Activated CD8-positive, alpha-beta memory T cell treated with anti-CD3 and anti-CD28 coated beads for 4 hours (primary cell): ENCODE results near the gene SGPL1.

Experiments
- DNase-seq, 2 donors: peaks; one replicate each; pipeline ENCODE4 v3.0.0-alpha.2; 2020; ENCODE audit warnings: low read depth in 2 of 2

The SGPL1 gene

DNA sequence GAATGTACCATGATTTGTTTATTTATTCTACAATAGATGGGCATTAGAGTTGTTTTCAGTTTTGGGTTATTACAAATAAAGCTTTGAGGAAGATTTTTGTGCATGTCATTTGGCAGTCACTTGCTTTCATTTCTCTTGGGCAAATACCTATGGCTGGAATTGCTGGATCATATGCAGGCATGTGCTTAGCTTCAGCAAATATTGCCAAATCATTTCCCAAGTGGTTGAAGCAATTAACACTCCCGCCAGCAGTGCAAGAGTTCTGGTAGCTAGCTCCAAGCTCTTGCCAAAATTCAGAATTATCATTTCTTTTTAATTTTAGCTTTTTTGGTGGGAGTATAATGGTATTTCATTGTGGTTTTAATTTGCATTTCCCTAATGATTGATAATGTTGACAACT lies 105.5 kb downstream of the SGPL1 start:
- DNase-seq = no peak

DNA sequence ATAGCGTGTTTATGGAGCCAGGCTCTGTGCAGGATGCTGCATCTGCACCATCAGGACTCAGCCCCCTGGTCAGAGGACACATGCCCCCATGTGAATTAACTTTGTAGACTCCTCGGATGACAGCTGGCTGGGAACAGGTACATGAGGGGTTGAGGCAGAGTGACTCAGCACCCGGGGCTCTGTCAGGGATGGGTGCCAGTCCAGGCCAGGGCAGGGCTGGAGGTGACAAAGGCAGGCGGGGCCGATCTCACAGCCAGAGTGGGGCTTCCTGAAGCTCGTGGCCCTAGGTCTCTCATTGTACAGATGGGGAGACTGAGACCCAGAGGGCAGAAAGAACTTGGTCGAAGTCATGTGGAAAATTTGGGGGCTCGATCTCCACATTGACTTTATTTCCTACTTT lies 107.9 kb downstream of the SGPL1 start:
- DNase-seq = no peak

DNA sequence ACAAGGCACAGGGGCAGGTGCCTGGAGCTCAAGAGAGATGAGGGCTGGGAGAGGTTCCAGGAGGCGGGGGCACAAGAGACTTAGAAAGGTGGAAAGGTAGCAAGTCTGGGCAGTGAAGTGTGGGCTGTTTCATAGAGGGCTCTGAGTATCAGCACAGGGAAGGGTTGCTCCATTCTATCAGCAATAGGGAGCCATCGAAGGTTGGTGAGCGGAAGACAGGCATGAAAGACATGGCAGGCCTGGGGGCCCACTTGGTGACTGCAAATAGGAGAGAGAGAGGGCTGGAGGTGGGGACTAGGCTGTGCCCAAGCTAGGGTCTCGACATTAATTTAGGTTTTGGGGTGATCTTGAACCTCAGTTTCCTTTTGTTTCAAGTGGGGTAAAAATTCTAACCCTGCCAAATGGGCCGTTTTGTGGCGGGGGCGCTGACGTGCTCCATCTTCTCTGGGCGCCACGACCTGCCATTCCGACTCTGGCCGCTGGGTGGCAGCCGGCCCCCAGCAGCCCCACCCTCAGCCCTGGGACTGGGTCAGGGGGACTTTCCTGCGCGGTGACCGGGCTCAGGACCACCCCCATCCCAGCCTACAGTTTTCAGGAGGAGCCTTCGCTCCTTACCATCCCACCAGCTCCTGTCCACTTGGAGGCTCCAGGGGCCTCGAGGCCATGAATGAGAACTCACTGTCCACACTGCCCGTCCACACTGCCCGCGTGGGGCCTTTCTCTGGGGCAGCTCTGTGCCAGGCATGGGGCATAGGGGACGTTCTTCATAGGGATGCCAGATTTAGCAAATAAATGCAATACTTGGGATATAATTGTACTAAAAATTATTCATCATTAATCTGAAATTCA lies 109.9 kb downstream of the SGPL1 start:
- peak in 1 of 2 donors; percentile 10 for DNase-seq

DNA sequence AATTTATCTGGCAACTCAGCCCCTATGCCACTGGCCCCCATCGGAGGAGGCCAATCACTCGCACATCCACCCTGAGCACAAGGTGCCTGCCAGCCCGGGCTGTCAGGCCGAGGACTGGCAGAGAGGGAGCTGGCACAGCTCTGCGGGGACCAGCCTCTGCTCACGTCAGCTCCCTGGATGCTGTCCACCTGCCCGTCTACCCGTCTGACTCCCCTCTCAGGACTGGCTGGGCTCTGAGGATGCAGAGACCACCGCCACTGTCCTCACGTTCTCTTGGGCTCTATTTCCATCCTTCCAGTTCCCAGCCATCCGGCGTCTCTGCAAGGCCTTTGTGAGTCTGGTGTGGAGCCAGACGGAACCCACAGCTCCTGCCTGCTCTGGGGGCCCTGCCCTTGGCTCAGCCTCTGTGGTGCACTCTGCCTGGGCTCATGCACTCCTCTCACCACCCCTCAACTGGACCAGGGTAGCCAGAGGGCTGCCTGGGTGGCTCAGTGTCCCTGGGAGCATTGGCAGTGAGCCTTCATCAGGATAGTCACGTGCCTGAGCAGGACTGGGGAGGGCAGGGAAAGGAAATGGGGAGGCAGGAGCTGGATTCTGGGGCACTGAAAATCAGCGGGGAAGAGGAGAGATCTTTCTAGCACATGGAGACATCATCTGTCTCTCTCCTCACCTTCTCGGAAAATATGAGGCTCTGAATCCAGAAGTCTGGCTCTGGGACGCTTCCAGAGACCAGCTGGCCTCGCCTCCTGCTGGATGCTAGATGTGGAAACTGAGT lies 110.7 kb downstream of the SGPL1 start:
- DNase-seq = no peak

DNA sequence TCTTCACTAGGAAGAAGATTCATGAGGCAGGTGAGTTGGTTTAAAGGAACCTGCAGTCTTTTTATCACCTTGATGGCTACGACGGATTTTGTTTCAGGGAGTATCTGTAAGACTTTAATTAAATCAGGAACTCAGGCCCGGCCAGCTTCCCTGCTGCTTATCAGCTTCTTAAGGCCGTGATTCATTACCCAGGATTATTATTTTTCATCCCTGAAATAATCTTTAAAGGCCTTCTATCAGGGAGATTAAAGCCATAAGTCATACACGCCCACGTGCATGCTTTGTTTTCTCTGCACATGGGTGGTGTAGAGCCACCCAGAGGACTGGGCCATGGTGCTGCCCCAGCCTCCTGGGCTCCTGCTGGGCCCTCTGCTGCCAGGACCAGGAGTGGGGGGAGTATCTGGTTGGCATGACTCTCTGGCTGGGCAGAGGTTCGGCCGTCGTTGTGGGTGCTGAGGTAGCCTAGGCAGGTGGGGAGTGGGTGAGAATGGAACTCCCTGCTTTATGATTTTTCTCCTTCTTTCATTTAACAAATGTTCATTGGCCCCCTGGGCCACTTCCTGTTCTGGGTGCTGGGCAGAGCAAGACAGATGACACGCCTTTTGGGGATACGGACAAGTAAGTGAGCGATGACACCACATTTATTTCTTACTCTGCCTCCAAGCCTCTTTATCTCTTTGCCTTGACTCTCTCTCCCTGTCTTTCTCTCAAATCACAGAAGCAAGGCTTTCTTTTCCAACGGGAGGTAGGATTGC lies 111.6 kb downstream of the SGPL1 start:
- no peak for DNase-seq

DNA sequence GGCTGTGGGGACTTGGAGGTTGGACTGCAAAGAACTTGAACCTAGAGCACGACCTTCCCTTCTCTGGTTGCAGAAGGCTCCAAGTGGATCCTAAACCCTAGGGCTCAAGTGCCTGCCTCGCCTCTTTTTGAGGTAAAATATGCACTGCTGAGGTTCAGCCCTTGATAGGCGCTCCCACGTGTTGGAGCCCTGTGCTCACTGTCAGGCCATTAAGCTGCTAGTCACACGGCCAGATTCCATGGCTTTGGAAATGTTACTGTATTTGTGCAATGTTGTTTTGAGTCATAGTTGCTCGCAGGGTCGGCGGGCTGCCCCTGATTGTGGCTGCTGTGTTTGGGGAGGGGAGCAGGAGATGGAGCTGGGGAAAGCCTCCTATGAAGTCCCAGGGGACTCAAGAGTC lies 112.4 kb downstream of the SGPL1 start:
- DNase-seq = no peak

DNA sequence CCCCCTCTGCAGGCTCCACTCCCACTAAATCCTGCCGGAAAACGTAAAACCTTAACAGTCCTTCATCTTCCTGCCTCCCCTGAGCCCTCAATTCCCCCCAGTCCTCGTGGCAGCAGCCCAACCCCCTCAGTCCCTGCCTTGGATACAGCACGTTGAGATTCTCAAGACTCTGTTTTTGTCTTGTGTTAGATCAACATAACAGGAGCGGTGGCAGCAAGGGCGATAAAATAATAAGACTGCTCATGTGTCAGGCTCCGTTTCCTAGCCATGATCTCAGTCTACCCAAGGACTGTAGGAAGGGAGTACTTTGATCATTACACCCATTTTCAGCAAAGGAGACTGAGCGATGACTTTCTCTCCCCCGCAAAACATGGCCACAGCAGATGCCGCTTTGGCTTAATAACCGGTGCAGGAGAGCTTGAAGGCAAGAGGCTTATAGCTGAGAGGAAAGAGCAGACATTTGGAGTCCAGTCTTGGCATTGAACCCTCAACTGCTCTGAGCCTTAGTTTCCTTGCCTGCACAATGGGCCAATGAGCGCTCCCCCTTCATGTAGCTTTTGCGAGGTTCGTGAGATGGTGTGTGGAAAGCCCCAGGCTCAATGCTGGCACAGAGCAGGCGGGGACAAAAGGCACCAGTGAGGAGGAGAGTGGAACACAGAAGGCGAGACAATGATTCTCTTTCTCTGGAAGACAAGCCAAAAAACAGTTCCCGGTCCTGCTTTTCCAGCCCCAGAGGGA lies 114.7 kb downstream of the SGPL1 start:
- DNase-seq = no peak
